GM03348 (cell line): Measurements from ENCODE around the gene CACNG6.
"Not testable (repeated sequence)": the region's sequence is repeated elsewhere in the genome, so short reads cannot be mapped to it uniquely, and the experiment has no call there.

Source experiments
- DNase-seq: peaks from one replicate; pipeline ENCODE4 v3.0.0; 2012; ENCODE audit warnings: low spot score

Gene CACNG6

GRCh38 chr19:54002495-54003315 is 11.3 kb downstream of the CACNG6 start:
- DNase-seq = no peak

GRCh38 chr19:54009440-54009839 is 18.0 kb downstream of the CACNG6 start:
- no peak for DNase-seq

GRCh38 chr19:54010474-54010873 is 19.0 kb downstream of the CACNG6 start:
- DNase-seq = no peak

GRCh38 chr19:54011507-54012211 is 20.2 kb downstream of the CACNG6 start:
- DNase-seq = no peak

GRCh38 chr19:54013866-54014265 is 22.4 kb downstream of the CACNG6 start:
- no peak for DNase-seq

GRCh38 chr19:54014920-54015560 is 23.6 kb downstream of the CACNG6 start:
- no peak for DNase-seq

GRCh38 chr19:54017261-54017660 is 25.8 kb downstream of the CACNG6 start:
- no peak for DNase-seq

DNA sequence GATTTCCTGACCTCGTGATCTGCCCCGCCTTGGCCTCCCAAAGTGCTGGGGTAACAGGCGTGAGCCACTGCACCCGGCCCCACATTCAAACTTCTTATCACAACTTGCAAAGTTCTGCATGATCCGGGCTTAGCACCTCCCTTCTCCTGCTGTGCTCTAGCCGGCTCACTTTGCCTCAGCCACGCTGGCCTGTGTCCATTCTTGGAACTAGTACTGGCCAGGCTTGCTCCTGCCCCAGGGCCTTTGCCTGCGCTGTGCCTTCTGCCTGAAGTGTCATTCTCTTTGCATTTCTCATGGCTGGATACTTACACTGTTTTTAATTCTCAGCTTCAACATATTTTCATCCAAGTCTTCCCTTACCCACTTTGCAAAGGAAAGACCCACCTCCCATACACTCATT is 29.9 kb downstream of the CACNG6 start:
- DNase-seq = no peak

DNA sequence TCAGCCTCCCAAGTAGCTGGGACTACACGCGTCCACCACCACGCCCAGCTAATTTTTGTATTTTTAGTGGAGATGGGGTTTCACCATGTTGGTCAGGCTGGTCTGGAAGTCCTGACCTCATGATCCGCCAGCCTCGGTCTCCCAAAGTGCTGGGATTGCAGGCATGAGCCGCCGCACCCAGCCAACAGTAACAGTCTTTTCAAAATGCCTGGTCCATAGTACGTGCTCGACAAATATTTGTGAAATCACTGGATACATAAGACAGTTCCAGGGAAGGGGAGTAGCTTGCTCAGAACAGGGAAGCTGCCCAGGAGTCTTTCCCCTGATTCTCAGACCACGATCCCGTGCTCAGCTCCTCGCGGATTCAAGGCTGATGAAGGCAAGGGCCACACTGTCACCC is 30.5 kb downstream of the CACNG6 start:
- DNase-seq = no peak

GRCh38 chr19:54023191-54023590 is 31.8 kb downstream of the CACNG6 start:
- DNase-seq = no peak

DNA sequence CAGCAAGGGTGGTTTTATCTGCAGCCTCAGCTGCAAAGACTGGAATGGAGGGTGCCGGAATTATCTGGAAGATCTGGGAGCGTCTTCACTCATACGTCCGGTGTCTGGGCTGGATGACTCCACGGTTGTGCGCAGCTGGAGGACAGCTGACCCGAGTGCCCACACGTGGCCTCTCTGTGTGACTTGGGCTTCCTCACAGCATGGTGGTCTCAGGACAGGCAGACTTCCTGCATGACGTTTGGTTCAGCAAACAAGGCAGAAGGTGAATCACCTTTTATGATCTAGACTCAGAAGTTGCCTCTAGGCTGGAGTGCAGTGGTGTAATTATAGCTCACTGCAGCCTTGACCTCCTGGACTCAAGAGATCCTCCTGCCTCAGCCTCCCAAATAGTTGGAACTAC is 33.2 kb downstream of the CACNG6 start:
- no peak for DNase-seq

- no peak for DNase-seq
Measured at GRCh38 chr19:54026656-54027055, 35.2 kb downstream of the CACNG6 start.

- no peak for DNase-seq
Measured at GRCh38 chr19:54029301-54029700, 37.9 kb downstream of the CACNG6 start.

DNA sequence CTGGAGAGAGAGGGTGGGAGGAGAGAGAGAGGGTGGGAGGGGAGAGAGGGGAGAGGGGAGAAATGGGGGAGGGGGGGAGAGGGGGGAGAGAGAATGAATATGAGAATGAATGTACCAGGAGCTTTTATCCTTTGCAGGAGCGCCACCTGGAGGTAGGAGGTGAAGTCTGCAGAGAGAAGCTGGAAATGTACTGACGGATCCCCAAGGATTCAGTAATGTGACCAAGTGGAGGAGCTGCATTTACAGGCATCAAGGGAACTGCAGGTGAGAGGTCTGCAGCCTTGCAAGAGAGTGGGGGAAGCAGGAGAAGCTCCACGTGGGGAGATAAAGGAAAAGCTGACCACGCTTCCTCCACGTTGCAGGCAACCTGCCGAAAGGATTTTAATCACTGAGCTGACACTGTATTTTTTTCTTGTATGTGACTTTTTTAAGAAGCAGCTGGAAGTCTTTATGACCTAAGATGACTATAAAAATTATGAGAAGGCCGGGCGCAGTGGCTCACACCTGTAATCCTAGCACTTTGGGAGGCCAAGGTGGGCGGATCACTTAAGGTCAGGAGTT is 38.6 kb downstream of the CACNG6 start:
- DNase-seq = peak; percentile 79

DNA sequence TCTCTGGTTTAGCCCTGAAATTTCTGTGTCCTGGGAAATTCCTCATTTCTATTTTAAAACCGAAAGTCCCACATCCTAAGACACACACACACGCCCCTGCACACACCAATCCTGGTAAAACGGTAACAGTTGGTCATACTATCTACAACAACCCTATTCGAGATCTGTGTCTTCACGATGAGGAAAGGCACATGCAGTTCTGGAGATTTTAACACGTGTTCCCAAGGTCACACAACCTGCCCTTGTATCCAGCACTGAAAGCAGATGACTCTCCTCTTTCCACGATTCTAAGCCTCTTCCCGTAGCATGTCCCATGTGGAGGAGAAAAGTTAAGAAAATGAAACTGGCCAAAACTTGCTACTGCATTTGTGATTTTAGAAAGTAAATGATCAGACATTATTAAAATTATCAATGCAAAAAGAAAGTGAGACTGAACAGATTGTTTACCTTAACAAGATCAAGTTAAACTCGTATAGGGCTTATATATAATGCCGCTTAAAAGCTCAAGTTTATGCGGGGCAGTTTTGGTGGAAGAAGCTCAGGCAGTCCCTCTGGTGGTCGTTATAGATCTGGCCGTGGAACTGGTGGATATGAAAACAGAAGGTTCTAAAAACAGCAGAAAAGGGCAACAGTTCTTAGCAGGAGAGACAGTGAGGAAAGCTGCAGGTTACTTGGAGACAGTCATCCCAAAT is 39.6 kb downstream of the CACNG6 start:
- no peak for DNase-seq

DNA sequence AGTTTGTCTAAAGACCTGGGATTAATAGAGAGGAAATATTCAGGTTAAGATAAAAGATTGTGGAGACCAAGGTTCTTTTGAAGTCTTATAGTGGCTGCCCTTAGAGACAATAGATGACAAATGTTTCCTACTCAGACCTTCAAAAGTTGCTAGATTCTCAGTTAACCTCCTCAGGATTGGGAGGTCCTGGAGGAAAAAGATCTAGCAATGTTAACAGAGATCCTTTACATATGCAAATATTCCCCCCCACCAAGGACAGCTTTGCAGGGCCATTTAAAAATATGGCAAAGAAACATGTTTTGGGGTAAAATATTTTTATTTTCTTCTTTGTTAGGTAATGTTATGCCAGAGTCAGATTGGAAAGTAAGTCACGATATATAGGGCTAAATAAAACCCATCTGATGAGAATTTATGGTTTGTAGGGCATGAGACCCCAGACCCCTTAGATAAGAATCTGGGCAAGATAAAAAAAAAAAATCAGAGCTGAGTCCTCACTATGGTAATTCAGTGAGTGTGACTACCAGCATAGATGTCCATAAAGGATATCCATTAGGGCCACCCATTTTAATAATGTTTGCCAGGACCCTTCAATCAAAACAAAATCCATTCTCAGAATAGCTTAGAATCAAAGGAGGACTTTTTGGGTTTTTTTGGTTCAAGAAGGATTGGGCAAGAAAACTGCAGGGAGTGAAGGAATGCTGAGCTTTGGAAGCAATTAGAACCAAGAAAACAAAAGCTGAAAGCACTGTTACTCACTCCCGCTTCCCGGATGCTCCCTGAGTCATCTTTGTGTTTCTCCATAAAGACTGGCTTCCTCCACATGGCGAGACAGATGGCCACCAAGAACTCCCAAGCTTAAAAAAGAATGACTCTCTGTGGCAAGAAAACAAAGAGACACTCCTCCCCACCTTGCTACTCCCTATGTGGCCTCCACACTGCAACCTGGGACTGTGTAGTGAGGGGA is 44.1 kb downstream of the CACNG6 start:
- DNase-seq = peak; percentile 92

GRCh38 chr19:54036542-54036941 is 45.1 kb downstream of the CACNG6 start:
- DNase-seq = not testable (repeated sequence)

DNA sequence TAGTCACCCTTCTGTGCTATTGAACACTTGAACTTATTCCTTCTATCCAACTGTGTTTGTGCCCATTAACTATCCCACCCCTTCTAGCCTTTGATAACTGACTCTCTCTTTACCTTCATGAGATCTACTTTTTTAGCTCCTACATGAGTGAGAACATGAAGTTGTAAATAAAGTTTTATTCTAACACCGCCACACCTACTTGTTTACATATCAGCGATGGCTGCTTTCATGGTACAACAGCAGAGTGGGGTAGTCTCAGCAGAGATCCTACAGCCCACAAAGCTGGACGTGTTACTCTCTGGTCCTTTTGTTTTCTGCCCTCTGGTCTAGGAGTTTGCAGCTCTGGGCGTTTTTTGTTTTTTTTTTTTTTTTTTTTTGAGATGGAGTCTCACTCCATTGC is 48.6 kb downstream of the CACNG6 start:
- no peak for DNase-seq

DNA sequence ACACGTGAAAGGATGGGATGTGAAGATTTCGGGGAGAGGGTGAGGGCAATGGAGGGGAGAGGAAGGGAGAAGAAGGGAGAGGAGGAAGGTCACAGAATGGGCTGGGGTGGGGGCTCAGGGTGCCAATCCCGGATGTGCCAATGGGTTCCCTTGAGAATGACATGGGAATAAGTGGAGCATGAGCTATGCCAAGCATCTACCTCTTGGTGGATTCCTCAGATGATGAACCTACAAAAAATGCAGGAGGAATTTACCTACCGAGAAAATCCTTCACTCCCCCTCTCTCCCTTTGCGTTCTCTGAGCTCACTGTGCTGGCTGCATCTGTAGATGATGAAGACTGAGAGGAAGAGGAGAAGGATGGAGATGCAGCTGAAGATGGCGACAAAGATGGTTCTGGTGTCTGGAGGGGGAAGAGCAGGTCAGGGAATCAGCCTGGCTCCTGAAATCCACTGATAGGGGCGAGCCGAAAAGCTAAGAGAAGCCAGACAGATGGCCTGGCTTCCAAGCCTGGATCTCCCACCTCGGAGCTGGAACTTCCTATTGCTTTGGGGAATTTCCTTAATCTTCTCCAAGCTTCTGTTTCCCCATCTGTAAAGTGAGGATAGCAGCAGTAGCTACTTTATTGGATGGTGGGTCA is 50.7 kb downstream of the CACNG6 start:
- no peak for DNase-seq

- DNase-seq = no peak
Measured at GRCh38 chr19:54042989-54043388, 51.6 kb downstream of the CACNG6 start.
